B cell (primary cell): ENCODE data around the gene ZNF646. TPM values are rescaled to one million over a fixed set of nuclear protein-coding genes. Genes with fewer than 3 reads are reported as not detected.

Experiments used
- ATAC-seq: fragments of 200-7000 bp; cut with Tn5 transposase; one replicate; pipeline ENCODE4 v1.10.0; 2021; ENCODE audit warnings: low read depth, mild to moderate bottlenecking, moderate number of reproducible peaks, moderate library complexity
- CTCF ChIA-PET: fragments of 350-600 bp; sonication (Branson Sonifier 250); formaldehyde crosslinking; loops from one replicate; lab custom pipeline; 2021; ENCODE audit warnings: antibody characterized with exemption, inconsistent platforms; lab: Charles Lee
- POLR2A ChIA-PET: fragments of 350-600 bp; sonication (Branson Sonifier 250); formaldehyde crosslinking; loops from one replicate; lab custom pipeline; 2021; ENCODE audit warnings: antibody characterized with exemption; lab: Charles Lee
- DNase-seq: peaks from one replicate; pipeline ENCODE4 v3.0.0; 2013
- H2AFZ ChIP-seq: 2 replicates; pipeline ENCODE4 v1.6.1; 2012; ENCODE audit warnings: mild to moderate bottlenecking, low read depth, low read length; ENCODE audit not compliant: insufficient read depth, poor library complexity, severe bottlenecking
- H3K27ac ChIP-seq, 2 donors: 1 replicate in 1 of 2; 2 replicates in 1 of 2; pipeline ENCODE4 v1.5.1; 2012 to 2013; ENCODE audit warnings: low read length in 2 of 2, mild to moderate bottlenecking in 2 of 2, moderate library complexity in 1 of 2
- H3K27me3 ChIP-seq, 4 experiments: fragments of 200-600 bp in 1 of 4; sonication (generic) in 1 of 4; replicated peaks in 1 of 4; 1 replicate in 2 of 4; 2 replicates in 2 of 4; pipeline versions ENCODE4 v1.6.1 to v1.7.0; 2013 to 2016; ENCODE audit warnings: low read length in 3 of 4, mild to moderate bottlenecking in 2 of 4, mixed read lengths in 1 of 4, moderate library complexity in 1 of 4; ENCODE audit not compliant: insufficient read depth in 4 of 4, control insufficient read depth in 3 of 4; ENCODE audit errors: control extremely low read depth in 1 of 4
- H3K36me3 ChIP-seq, 2 experiments: replicated peaks in 1 of 2; 1 replicate in 1 of 2; 2 replicates in 1 of 2; pipeline versions ENCODE4 v1.6.1 to v1.7.1; 2013; ENCODE audit warnings: low read length in 1 of 2; ENCODE audit not compliant: insufficient read depth in 2 of 2, control insufficient read depth in 1 of 2; ENCODE audit errors: control extremely low read depth in 1 of 2, extremely low read depth in 1 of 2
- H3K4me1 ChIP-seq, 2 donors: fragments of 200-600 bp in 1 of 2; sonication (generic) in 1 of 2; 1 replicate in 1 of 2; 2 replicates in 1 of 2; pipeline versions ENCODE4 v1.5.1 to v1.6.1; 2013 to 2017; ENCODE audit warnings: low read length in 2 of 2; ENCODE audit not compliant: control insufficient read depth in 2 of 2, insufficient read depth in 2 of 2
- H3K4me2 ChIP-seq: replicated peaks from 2 replicates; pipeline ENCODE3; 2012; ENCODE audit warnings: mild to moderate bottlenecking, low read depth, low read length; ENCODE audit not compliant: poor library complexity, severe bottlenecking
- H3K4me3 ChIP-seq, 5 experiments: fragments of 200-600 bp in 1 of 5; sonication (generic) in 1 of 5; 1 replicate in 3 of 5; 2 replicates in 2 of 5; pipeline versions ENCODE4 v1.5.1 to v1.7.0; 2011 to 2016; ENCODE audit warnings: low read length in 4 of 5, mild to moderate bottlenecking in 4 of 5, low read depth in 2 of 5, control low read depth in 1 of 5, moderate library complexity in 1 of 5; ENCODE audit not compliant: insufficient read depth in 1 of 5; ENCODE audit errors: control extremely low read depth in 1 of 5, extremely low read depth in 1 of 5
- H3K79me2 ChIP-seq: fragments of 200-600 bp; sonication (generic); one replicate; pipeline ENCODE4 v1.6.0; 2016; ENCODE audit warnings: low read length; ENCODE audit not compliant: control insufficient read depth, insufficient read depth
- H3K9ac ChIP-seq: fragments of 200-600 bp; sonication (generic); 2 replicates; pipeline ENCODE4 v1.6.1; 2017; ENCODE audit warnings: mild to moderate bottlenecking, low read length, moderate library complexity
- H3K9me3 ChIP-seq, 3 donors: one replicate each; pipeline versions ENCODE4 v1.6.1 to v1.7.1; 2013; ENCODE audit warnings: low read length in 2 of 3; ENCODE audit not compliant: control insufficient read depth in 2 of 3, insufficient read depth in 1 of 3; ENCODE audit errors: control extremely low read depth in 1 of 3
- H4K20me1 ChIP-seq: 2 replicates; pipeline ENCODE4 v1.6.0; 2012; ENCODE audit warnings: mild to moderate bottlenecking, low read length; ENCODE audit not compliant: insufficient read depth, control insufficient read depth, poor library complexity, severe bottlenecking
- H3K27ac Mint-ChIP-seq: one replicate; pipeline ENCODE4 v1.8.0; 2021; ENCODE audit warnings: mixed read lengths
- H3K27me3 Mint-ChIP-seq: one replicate; pipeline ENCODE4 v1.8.0; 2021; ENCODE audit warnings: mixed read lengths
- H3K4me1 Mint-ChIP-seq: one replicate; pipeline ENCODE4 v1.8.0; 2021; ENCODE audit warnings: mixed read lengths
- H3K4me3 Mint-ChIP-seq: one replicate; pipeline ENCODE4 v1.8.0; 2021; ENCODE audit warnings: mixed read lengths
- H3K9me3 Mint-ChIP-seq: one replicate; pipeline ENCODE4 v1.8.0; 2022; ENCODE audit warnings: mixed read lengths; ENCODE audit not compliant: insufficient read depth
- EZH2 ChIP-seq: IDR thresholded peaks from 2 replicates; pipeline ENCODE4 v1.6.1; 2012; ENCODE audit warnings: borderline replicate concordance, low read depth, mild to moderate bottlenecking, moderate library complexity, low read length; ENCODE audit not compliant: insufficient read depth, poor library complexity, severe bottlenecking
- WGBS: methylation state at CpG from one replicate; pipeline ENCODE4 v1.1.5; 2013; ENCODE audit warnings: missing lambda C conversion rate; ENCODE audit not compliant: insufficient coverage; 5-methylcytosine and 5-hydroxymethylcytosine counted together
- intact Hi-C: fragments of 100-400 bp; cut with micrococcal nuclease; formaldehyde crosslinking; loops from one replicate; pipeline ENCODE4 v1.10.0; 2022
- polyA plus RNA-seq: library from polyadenylated mRNA; depleted of rRNA; stranded (reverse); fragments of >200 nt; gene quantifications from 2 replicates; pipeline ENCODE4 v1.2.3, GENCODE V29; 2012
- total RNA-seq, 2 donors: library from RNA; stranded (reverse); fragments of 120-200 nt in 1 of 2; gene quantifications; 1 replicate in 1 of 2; 2 replicates in 1 of 2; pipeline versions ENCODE4 v1.2.3 to v1.2.4, GENCODE V29; 2013 to 2022
- TF ChIP-seq, protein P1 (sequence below): fragments of 200-600 bp; IDR thresholded peaks from one replicate; pipeline ENCODE4 v1.8.0; 2022; ENCODE audit warnings: antibody characterized with exemption, mild to moderate bottlenecking

The ZNF646 gene
- total and polyA plus RNA-seq, 2 donors (not counting 1 experiment from before 2014, with no cell fraction given), result 14.7 to 45.9 TPM

DNA sequence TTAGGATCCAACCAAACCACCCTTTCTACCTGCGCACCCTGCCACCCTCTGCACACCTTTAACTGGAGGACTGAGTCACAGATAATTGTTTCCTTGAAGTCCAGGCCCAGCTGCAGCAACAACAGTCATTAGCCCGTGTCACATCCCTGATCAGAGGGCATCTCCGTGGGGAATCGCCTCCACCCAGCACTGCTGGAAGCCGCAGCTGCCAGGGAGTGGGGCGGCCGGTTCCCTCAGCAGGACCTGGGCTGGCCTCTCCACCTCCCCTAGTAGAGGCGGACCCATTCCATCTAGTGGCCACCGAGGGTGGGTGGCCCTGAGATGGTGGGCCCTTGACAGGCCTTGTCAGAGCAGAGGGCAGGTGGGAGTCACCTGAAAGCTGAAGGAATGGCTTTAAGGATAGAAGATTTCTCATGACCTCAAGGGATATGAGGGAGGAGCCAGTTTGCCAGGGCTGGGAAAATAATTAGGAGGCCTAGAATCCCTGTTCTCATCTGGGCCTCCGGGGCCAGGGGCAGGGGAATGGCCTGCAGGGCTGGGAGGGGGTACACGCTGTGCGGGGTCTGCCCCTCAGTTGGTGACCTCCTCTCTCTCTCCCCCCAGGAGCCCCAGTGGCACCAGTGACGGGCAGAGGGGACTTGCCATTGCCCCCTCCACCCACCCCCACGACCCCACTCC, 8.3 kb downstream of the ZNF646 start:
- H3K9me3 Mint-ChIP-seq, result no peaks in the 10 kb centered on the region
- no peak for DNase-seq
- no peaks in the 10 kb centered on the region for H3K27me3 Mint-ChIP-seq

GRCh38 chr16:31083081-31083480, 8.9 kb downstream of the ZNF646 start:
- peaks cover 63% of the 10 kb centered on the region for H4K20me1 ChIP-seq
- no CpG with 5 or more reads among the region's 9 CpGs for WGBS
- H2AFZ ChIP-seq, result no peak overlapping the region
- no peak overlapping the region for H3K9ac ChIP-seq
- H3K4me1 ChIP-seq, result peaks cover 0 to 4% of the 10 kb centered on the region in 2 donors
- Mint-ChIP-seq H3K4me1 (peaks cover 10% of the 10 kb centered on the region), H3K4me3 (no peak overlapping the region), H3K9me3 (no peaks in the 10 kb centered on the region), H3K27me3 (no peaks in the 10 kb centered on the region), H3K27ac (no peak overlapping the region)
- no peaks in the 10 kb centered on the region for H3K9me3 ChIP-seq
- intact Hi-C loops, result no loop called here
- TF ChIP-seq, protein P1, sequence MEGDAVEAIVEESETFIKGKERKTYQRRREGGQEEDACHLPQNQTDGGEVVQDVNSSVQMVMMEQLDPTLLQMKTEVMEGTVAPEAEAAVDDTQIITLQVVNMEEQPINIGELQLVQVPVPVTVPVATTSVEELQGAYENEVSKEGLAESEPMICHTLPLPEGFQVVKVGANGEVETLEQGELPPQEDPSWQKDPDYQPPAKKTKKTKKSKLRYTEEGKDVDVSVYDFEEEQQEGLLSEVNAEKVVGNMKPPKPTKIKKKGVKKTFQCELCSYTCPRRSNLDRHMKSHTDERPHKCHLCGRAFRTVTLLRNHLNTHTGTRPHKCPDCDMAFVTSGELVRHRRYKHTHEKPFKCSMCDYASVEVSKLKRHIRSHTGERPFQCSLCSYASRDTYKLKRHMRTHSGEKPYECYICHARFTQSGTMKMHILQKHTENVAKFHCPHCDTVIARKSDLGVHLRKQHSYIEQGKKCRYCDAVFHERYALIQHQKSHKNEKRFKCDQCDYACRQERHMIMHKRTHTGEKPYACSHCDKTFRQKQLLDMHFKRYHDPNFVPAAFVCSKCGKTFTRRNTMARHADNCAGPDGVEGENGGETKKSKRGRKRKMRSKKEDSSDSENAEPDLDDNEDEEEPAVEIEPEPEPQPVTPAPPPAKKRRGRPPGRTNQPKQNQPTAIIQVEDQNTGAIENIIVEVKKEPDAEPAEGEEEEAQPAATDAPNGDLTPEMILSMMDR, result no peak
- TF ChIP-seq EZH2, result no peak
- CTCF ChIA-PET, result no interaction called here
- peaks cover 0 to 51% of the 10 kb centered on the region in 2 experiments for H3K36me3 ChIP-seq
- H3K27me3 ChIP-seq, result no peaks in the 10 kb centered on the region
- ATAC-seq (no peak), DNase-seq (no peak)
- H3K79me2 ChIP-seq, result peaks cover 55% of the 10 kb centered on the region
- H3K27ac ChIP-seq, result no peak overlapping the region
- POLR2A ChIA-PET, result no interaction called here
- no peak overlapping the region for H3K4me3 ChIP-seq
- no peak overlapping the region for H3K4me2 ChIP-seq

More for the DNA sequence above, 8.3 kb downstream of the ZNF646 start:
- intact Hi-C loops, result no loop called here
- H3K79me2 ChIP-seq, result peaks cover 60% of the 10 kb centered on the region
- H3K9me3 ChIP-seq, result no peaks in the 10 kb centered on the region
- H3K4me1 Mint-ChIP-seq, result peaks cover 14% of the 10 kb centered on the region
- H3K4me2 ChIP-seq, result no peak overlapping the region
- no peak overlapping the region for H3K4me3 ChIP-seq
- TF ChIP-seq EZH2, result no peak
- TF ChIP-seq, protein P1, result no peak
- no peaks in the 10 kb centered on the region for H3K27me3 ChIP-seq
- no peak for ATAC-seq
- POLR2A ChIA-PET, result no interaction called here
- peaks cover 0 to 4% of the 10 kb centered on the region in 2 donors for H3K4me1 ChIP-seq
- peaks cover 0 to 54% of the 10 kb centered on the region in 2 experiments for H3K36me3 ChIP-seq
- peaks cover 69% of the 10 kb centered on the region for H4K20me1 ChIP-seq
- H3K27ac Mint-ChIP-seq, result no peak overlapping the region
- H2AFZ ChIP-seq, result no peak overlapping the region
- WGBS, result 96% methylated on average over 11 of the region's 14 CpGs
- no peak overlapping the region for H3K27ac ChIP-seq
- CTCF ChIA-PET, result no interaction called here
- H3K4me3 Mint-ChIP-seq, result no peak overlapping the region
- H3K9ac ChIP-seq, result no peak overlapping the region
